CD4-positive, alpha-beta memory T cell (primary cell): ENCODE data around the gene GPER1. TPM values are rescaled to one million over a fixed set of nuclear protein-coding genes. Genes with fewer than 3 reads are reported as not detected.

ENCODE experiments used
- CTCF ChIA-PET: fragments of 350-600 bp; sonication (Branson Sonifier 250); formaldehyde crosslinking; loops from one replicate; lab custom pipeline; 2021; ENCODE audit warnings: inconsistent platforms; ENCODE audit not compliant: partially characterized antibody; lab: Charles Lee
- POLR2A ChIA-PET: fragments of 350-600 bp; sonication (Branson Sonifier 250); formaldehyde crosslinking; loops from one replicate; lab custom pipeline; 2021; ENCODE audit not compliant: partially characterized antibody; lab: Charles Lee
- DNase-seq, 5 donors: peaks; one replicate each; pipeline versions ENCODE4 v3.0.0 to v3.0.0-alpha.2; 2020 to 2022; ENCODE audit warnings: mixed read lengths in 1 of 5
- H3K27ac ChIP-seq: one replicate; pipeline ENCODE4 v1.7.0; 2013; ENCODE audit warnings: low read depth, low read length
- H3K27me3 ChIP-seq: 2 replicates; pipeline ENCODE4 v1.7.0; 2013; ENCODE audit warnings: mild to moderate bottlenecking, low read length, moderate library complexity; ENCODE audit not compliant: insufficient read depth
- H3K36me3 ChIP-seq: 2 replicates; pipeline ENCODE4 v1.7.0; 2013; ENCODE audit warnings: mild to moderate bottlenecking, low read length, moderate library complexity; ENCODE audit not compliant: insufficient read depth
- H3K4me1 ChIP-seq: 2 replicates; pipeline ENCODE4 v1.7.0; 2013; ENCODE audit warnings: mild to moderate bottlenecking, low read length, moderate library complexity; ENCODE audit not compliant: insufficient read depth
- H3K4me3 ChIP-seq, 2 donors: one replicate each; pipeline ENCODE4 v1.7.0; 2013; ENCODE audit warnings: low read length in 2 of 2, mild to moderate bottlenecking in 1 of 2
- H3K9me3 ChIP-seq, 2 donors: one replicate each; pipeline ENCODE4 v1.7.0; 2013; ENCODE audit warnings: low read length in 2 of 2, control low read depth in 1 of 2; ENCODE audit not compliant: control insufficient read depth in 1 of 2
- H3K27ac Mint-ChIP-seq, 7 donors: one replicate each; pipeline ENCODE4 v1.8.0; 2020 to 2021; ENCODE audit warnings: mixed read lengths in 7 of 7, mild to moderate bottlenecking in 6 of 7, inconsistent platforms in 3 of 7, moderate library complexity in 3 of 7
- H3K27me3 Mint-ChIP-seq, 2 donors: one replicate each; pipeline ENCODE4 v1.8.0; 2020 to 2021; ENCODE audit warnings: mixed read lengths in 2 of 2
- H3K36me3 Mint-ChIP-seq, 2 donors: one replicate each; pipeline ENCODE4 v1.8.0; 2020 to 2021; ENCODE audit warnings: mixed read lengths in 2 of 2, inconsistent platforms in 1 of 2, mild to moderate bottlenecking in 1 of 2
- H3K4me1 Mint-ChIP-seq, 4 donors: one replicate each; pipeline ENCODE4 v1.8.0; 2020 to 2021; ENCODE audit warnings: mixed read lengths in 4 of 4, mild to moderate bottlenecking in 1 of 4
- H3K4me3 Mint-ChIP-seq, 8 donors: one replicate each; pipeline ENCODE4 v1.8.0; 2020 to 2021; ENCODE audit warnings: mixed read lengths in 8 of 8, mild to moderate bottlenecking in 7 of 8, moderate library complexity in 6 of 8, inconsistent platforms in 3 of 8
- H3K9me3 Mint-ChIP-seq, 8 donors: one replicate each; pipeline ENCODE4 v1.8.0; 2020 to 2021; ENCODE audit warnings: mixed read lengths in 8 of 8, mild to moderate bottlenecking in 5 of 8, inconsistent platforms in 3 of 8, moderate library complexity in 1 of 8
- intact Hi-C: fragments of 100-400 bp; cut with micrococcal nuclease; formaldehyde crosslinking; loops from one replicate; pipeline ENCODE4 v1.15.1; 2023
- polyA plus RNA-seq, 2 donors: library from polyadenylated mRNA; unstranded; fragments of 300-500 nt; fragmentation: Illumina TruSeq; gene quantifications; one replicate each; pipeline ENCODE4 v1.2.3, GENCODE V29; 2021
- total RNA-seq, 2 experiments: library from RNA; stranded (reverse); gene quantifications; one replicate each; pipeline ENCODE4 v1.2.3, GENCODE V29; 2021

GPER1 gene
- total and polyA plus RNA-seq, 4 experiments from 2014 or later = not detected

GRCh38 chr7:1124164-1124563, 36.3 kb downstream of the GPER1 start:
- Histone ChIP-seq H3K4me3 (no peak overlapping the region), H3K4me1 (no peaks in the 10 kb centered on the region), H3K27ac (no peak overlapping the region), H3K36me3 (no peaks in the 10 kb centered on the region), H3K27me3 (no peaks in the 10 kb centered on the region), H3K9me3 (no peaks in the 10 kb centered on the region)
- Mint-ChIP-seq H3K27ac (no peak overlapping the region), H3K4me3 (no peak overlapping the region), H3K36me3 (peaks cover 0 to 5% of the 10 kb centered on the region in 2 donors), H3K4me1 (peaks cover 0 to 4% (median 2%) of the 10 kb centered on the region in 4 donors), H3K27me3 (no peaks in the 10 kb centered on the region), H3K9me3 (no peaks in the 10 kb centered on the region)
- POLR2A ChIA-PET = no interaction called here
- no peak for DNase-seq
- intact Hi-C loops = no loop called here
- CTCF ChIA-PET = interaction anchor here (0.7 to 2.0 kb wide), 3 partner anchors 38 to 59 kb away, joined by 3 to 8 read pairs (median 4); no protein-coding TSS in a partner anchor

- no peaks in the 10 kb centered on the region for H3K9me3 Mint-ChIP-seq
- H3K27ac ChIP-seq = no peak overlapping the region
- H3K9me3 ChIP-seq = no peaks in the 10 kb centered on the region
- H3K4me1 Mint-ChIP-seq = no peaks in the 10 kb centered on the region
- H3K4me3 ChIP-seq = no peak overlapping the region
- H3K36me3 Mint-ChIP-seq = peaks cover 0 to 7% of the 10 kb centered on the region in 2 donors
- ChIA-PET POLR2A (no interaction called here), CTCF (interaction anchor here (0.7 to 2.0 kb wide), 3 partner anchors 39 to 58 kb away, joined by 3 to 8 read pairs (median 4); no protein-coding TSS in a partner anchor)
- DNase-seq = no peak
- no peaks in the 10 kb centered on the region for H3K4me1 ChIP-seq
- no peaks in the 10 kb centered on the region for H3K27me3 ChIP-seq
- H3K27me3 Mint-ChIP-seq = no peaks in the 10 kb centered on the region
- no peak overlapping the region for H3K4me3 Mint-ChIP-seq
- no peak overlapping the region for H3K27ac Mint-ChIP-seq
- H3K36me3 ChIP-seq = no peaks in the 10 kb centered on the region
- intact Hi-C loops = no loop called here
Observed at GRCh38 chr7:1124816-1125602, 37.1 kb downstream of the GPER1 start.

GRCh38 chr7:1125603-1125969, 37.7 kb downstream of the GPER1 start:
- Mint-ChIP-seq H3K9me3 (no peaks in the 10 kb centered on the region), H3K4me1 (no peaks in the 10 kb centered on the region), H3K36me3 (peaks cover 0 to 7% of the 10 kb centered on the region in 2 donors), H3K27me3 (no peaks in the 10 kb centered on the region), H3K27ac (no peak overlapping the region), H3K4me3 (no peak overlapping the region)
- Histone ChIP-seq H3K4me1 (no peaks in the 10 kb centered on the region), H3K9me3 (no peaks in the 10 kb centered on the region), H3K4me3 (no peak overlapping the region), H3K36me3 (no peaks in the 10 kb centered on the region), H3K27me3 (no peaks in the 10 kb centered on the region), H3K27ac (no peak overlapping the region)
- intact Hi-C loops = no loop called here
- POLR2A ChIA-PET = no interaction called here
- CTCF ChIA-PET = interaction anchor here (2.0 kb wide), 1 partner anchor 39 kb away, joined by 8 read pairs; no protein-coding TSS in a partner anchor
- no peak for DNase-seq

- peaks cover 6 to 7% of the 10 kb centered on the region in 2 donors for H3K36me3 Mint-ChIP-seq
- H3K4me3 ChIP-seq = no peak overlapping the region
- intact Hi-C loops = no loop called here
- H3K27me3 Mint-ChIP-seq = no peaks in the 10 kb centered on the region
- H3K4me3 Mint-ChIP-seq = no peak overlapping the region
- no peaks in the 10 kb centered on the region for H3K9me3 Mint-ChIP-seq
- H3K27ac Mint-ChIP-seq = no peak overlapping the region
- H3K9me3 ChIP-seq = no peaks in the 10 kb centered on the region
- no peaks in the 10 kb centered on the region for H3K4me1 ChIP-seq
- no peak overlapping the region for H3K27ac ChIP-seq
- DNase-seq = no peak
- ChIA-PET CTCF (no interaction called here), POLR2A (no interaction called here)
- peaks cover 0 to 1% (median 0%) of the 10 kb centered on the region in 4 donors for H3K4me1 Mint-ChIP-seq
- H3K36me3 ChIP-seq = no peaks in the 10 kb centered on the region
- no peaks in the 10 kb centered on the region for H3K27me3 ChIP-seq
Observed at GRCh38 chr7:1127001-1127400, 39.1 kb downstream of the GPER1 start.

- no peaks in the 10 kb centered on the region for H3K4me1 ChIP-seq
- no peak overlapping the region for H3K27ac ChIP-seq
- H3K9me3 ChIP-seq = no peaks in the 10 kb centered on the region
- no peaks in the 10 kb centered on the region for H3K9me3 Mint-ChIP-seq
- peak overlapping the region in 1 of 7 donors; percentile 41 for H3K27ac Mint-ChIP-seq
- no peaks in the 10 kb centered on the region for H3K36me3 ChIP-seq
- DNase-seq = no peak
- H3K4me3 ChIP-seq = no peak overlapping the region
- POLR2A ChIA-PET = no interaction called here
- no peaks in the 10 kb centered on the region for H3K27me3 ChIP-seq
- peaks cover 0 to 3% (median 0%) of the 10 kb centered on the region in 4 donors for H3K4me1 Mint-ChIP-seq
- peaks cover 6 to 7% of the 10 kb centered on the region in 2 donors for H3K36me3 Mint-ChIP-seq
- no peaks in the 10 kb centered on the region for H3K27me3 Mint-ChIP-seq
- H3K4me3 Mint-ChIP-seq = no peak overlapping the region
- intact Hi-C loops = no loop called here
- CTCF ChIA-PET = no interaction called here
Observed at GRCh38 chr7:1129431-1129830, 41.5 kb downstream of the GPER1 start.

- H3K9me3 Mint-ChIP-seq = no peaks in the 10 kb centered on the region
- H3K27me3 Mint-ChIP-seq = no peaks in the 10 kb centered on the region
- H3K4me1 Mint-ChIP-seq = peaks cover 0 to 3% (median under 1%) of the 10 kb centered on the region in 4 donors
- H3K27ac ChIP-seq = no peak overlapping the region
- POLR2A ChIA-PET = no interaction called here
- H3K4me3 ChIP-seq = no peak overlapping the region
- CTCF ChIA-PET = no interaction called here
- H3K36me3 ChIP-seq = no peaks in the 10 kb centered on the region
- H3K36me3 Mint-ChIP-seq = peaks cover 6 to 7% of the 10 kb centered on the region in 2 donors
- no peak overlapping the region for H3K4me3 Mint-ChIP-seq
- intact Hi-C loops = no loop called here
- no peak overlapping the region for H3K27ac Mint-ChIP-seq
- DNase-seq = no peak
- no peaks in the 10 kb centered on the region for H3K9me3 ChIP-seq
- no peaks in the 10 kb centered on the region for H3K27me3 ChIP-seq
- no peaks in the 10 kb centered on the region for H3K4me1 ChIP-seq
Observed at GRCh38 chr7:1130021-1130990, 42.4 kb downstream of the GPER1 start.
